GM06990 (cell line): ENCODE data around the gene DNAH9.

ENCODE experiments used
- DNase-seq: peaks from one replicate; pipeline ENCODE4 v3.0.0-alpha.2; 2011; ENCODE audit not compliant: insufficient read length; ENCODE audit errors: extremely low read depth
- H3K27me3 ChIP-seq: replicated peaks from 2 replicates; pipeline ENCODE4 v1.6.0; 2011; ENCODE audit warnings: low read length; ENCODE audit not compliant: control insufficient read depth, insufficient read depth
- H3K36me3 ChIP-seq: 2 replicates; pipeline ENCODE4 v1.5.1; 2011; ENCODE audit warnings: low read length; ENCODE audit not compliant: control insufficient read depth, insufficient read depth
- H3K4me3 ChIP-seq: replicated peaks from 2 replicates; pipeline ENCODE4 v1.5.1; 2011; ENCODE audit warnings: low read depth, mild to moderate bottlenecking, control low read depth, low read length
- CTCF ChIP-seq: IDR thresholded peaks from 2 replicates; pipeline ENCODE4 v1.5.1; 2011; ENCODE audit warnings: low read length, control low read depth, mild to moderate bottlenecking, inconsistent platforms; ENCODE audit not compliant: insufficient read depth, poor library complexity, severe bottlenecking

Gene DNAH9

GRCh38 chr17:11704041-11704440, 105.8 kb downstream of the DNAH9 start:
- no peak for TF ChIP-seq CTCF
- Histone ChIP-seq H3K4me3 (no peak overlapping the region), H3K36me3 (no peaks in the 10 kb centered on the region), H3K27me3 (no peaks in the 10 kb centered on the region)
- DNase-seq = no peak

DNA sequence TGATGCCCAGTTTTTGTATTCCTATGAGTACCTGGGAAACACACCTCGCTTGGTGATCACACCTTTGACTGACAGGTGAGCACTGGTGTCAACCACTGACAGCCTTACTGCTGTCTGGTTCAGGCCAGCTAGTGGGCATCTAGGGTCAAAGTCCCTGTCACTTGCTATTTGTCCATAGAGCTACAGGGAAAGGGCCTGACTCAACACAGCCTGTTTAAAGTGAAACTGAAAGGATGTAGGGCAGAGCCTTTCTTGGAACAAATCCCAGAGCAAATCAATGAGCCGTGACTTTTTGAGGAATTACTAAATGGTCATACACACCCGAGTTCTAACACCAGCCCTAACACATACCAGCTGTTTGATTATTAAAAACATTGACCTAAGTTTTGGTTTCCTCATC, 106.8 kb downstream of the DNAH9 start:
- no peaks in the 10 kb centered on the region for H3K27me3 ChIP-seq
- H3K4me3 ChIP-seq = no peak overlapping the region
- H3K36me3 ChIP-seq = no peaks in the 10 kb centered on the region
- DNase-seq = no peak
- TF ChIP-seq CTCF = no peak

- no peak for TF ChIP-seq CTCF
- H3K36me3 ChIP-seq = no peaks in the 10 kb centered on the region
- H3K27me3 ChIP-seq = no peaks in the 10 kb centered on the region
- H3K4me3 ChIP-seq = no peak overlapping the region
- no peak for DNase-seq
Measured at GRCh38 chr17:11707586-11707985, 109.3 kb downstream of the DNAH9 start.

DNA sequence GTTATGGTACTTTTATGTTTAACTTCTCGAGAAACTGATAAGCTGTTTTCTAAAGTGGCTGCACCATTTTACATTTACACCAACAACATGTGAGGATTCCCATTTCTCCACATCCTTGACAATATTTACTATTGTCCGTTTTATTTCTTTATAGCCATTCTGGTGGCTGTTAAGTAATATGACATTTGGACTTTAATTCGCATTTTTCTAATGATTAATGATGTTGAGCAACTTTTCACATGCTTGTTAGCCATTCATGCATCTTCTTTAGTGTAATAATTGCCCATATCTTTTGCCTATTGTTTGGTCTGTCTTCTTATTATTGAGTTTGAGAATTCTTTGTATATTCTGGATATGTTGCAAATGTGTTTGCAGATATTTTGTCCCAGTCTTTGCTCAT, 114.2 kb downstream of the DNAH9 start:
- Histone ChIP-seq H3K36me3 (no peaks in the 10 kb centered on the region), H3K27me3 (no peaks in the 10 kb centered on the region), H3K4me3 (no peak overlapping the region)
- TF ChIP-seq CTCF = no peak
- no peak for DNase-seq

DNA sequence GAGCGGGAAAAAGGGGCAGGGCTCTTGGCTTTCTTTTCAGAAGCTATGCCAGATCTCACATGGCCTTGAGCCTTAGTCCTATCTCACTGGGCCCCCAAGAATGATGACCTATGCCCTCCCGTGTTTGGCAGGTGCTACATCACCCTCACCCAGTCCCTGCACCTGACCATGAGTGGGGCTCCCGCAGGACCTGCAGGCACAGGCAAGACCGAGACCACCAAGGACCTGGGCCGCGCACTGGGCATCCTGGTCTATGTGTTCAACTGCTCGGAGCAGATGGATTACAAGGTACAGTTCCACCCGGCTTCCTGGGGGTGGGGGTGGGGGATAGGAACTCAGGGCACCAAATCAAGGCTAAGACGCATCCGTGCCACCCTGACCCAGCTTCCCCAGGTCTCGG, 120.9 kb downstream of the DNAH9 start:
- Histone ChIP-seq H3K36me3 (no peaks in the 10 kb centered on the region), H3K4me3 (no peak overlapping the region), H3K27me3 (no peaks in the 10 kb centered on the region)
- DNase-seq = no peak
- no peak for TF ChIP-seq CTCF

GRCh38 chr17:11719856-11720255, 121.6 kb downstream of the DNAH9 start:
- TF ChIP-seq CTCF = no peak
- no peaks in the 10 kb centered on the region for H3K36me3 ChIP-seq
- H3K27me3 ChIP-seq = no peaks in the 10 kb centered on the region
- DNase-seq = no peak
- no peak overlapping the region for H3K4me3 ChIP-seq
